ENCODE data around the gene DIAPH3. TPM values are rescaled to one million over a fixed set of nuclear protein-coding genes. Genes with fewer than 3 reads are reported as not detected.

The DIAPH3 gene
- polyA plus RNA-seq, 1 of the 3 experiments (the other 2 are of a cell fraction), result 5.4 TPM

DNA sequence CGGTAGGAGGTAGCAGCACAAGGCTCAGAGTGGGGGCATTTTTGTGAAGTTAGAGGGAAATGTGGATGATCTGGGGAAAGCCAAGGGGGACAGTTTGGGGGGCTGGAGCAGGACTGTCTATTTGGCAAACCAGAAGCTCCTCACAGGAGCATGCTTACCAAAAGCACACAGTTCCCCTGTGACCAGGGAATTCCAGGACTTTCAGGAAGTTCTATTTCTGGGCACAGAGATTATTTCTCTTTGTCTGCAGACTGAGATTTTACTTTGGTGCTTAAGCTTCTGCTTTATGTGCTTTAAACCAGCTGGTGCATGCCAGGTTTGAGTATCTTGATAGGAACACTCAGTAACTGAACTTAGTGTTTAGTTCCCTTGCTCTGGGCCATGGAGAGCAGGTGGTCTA, 525.3 kb downstream of the DIAPH3 start:
- TF ChIP-seq RCOR1 (IDR thresholded peaks at IDR 0.05; ENCODE audit: low read length) (no peak), GATA2 (CRISPR knock-in tag; IDR thresholded peaks at IDR 0.05) (no peak), FOXM1 (IDR thresholded peaks at IDR 0.05; ENCODE audit: low read depth) (no peak), TCF12 (IDR thresholded peaks at IDR 0.05) (no peak), JUND (IDR thresholded peaks at IDR 0.05) (no peak), CHD2 (IDR thresholded peaks at IDR 0.05; ENCODE audit: low read length, partially characterized antibody) (no peak), TAF1 (IDR thresholded peaks at IDR 0.05; ENCODE audit: borderline replicate concordance, low read depth, low read length) (no peak), MXI1 (IDR thresholded peaks at IDR 0.05; ENCODE audit: low read depth, low read length) (no peak), NFIC (IDR thresholded peaks at IDR 0.05; ENCODE audit: borderline replicate concordance) (no peak), SMC3 (IDR thresholded peaks at IDR 0.05; ENCODE audit: low read depth, low read length) (no peak), EP300 (IDR thresholded peaks at IDR 0.05; ENCODE audit: borderline replicate concordance in 1 of 2, low read depth in 1 of 2, low read length in 1 of 2) (no peak)
- TF ChIP-seq, protein P1, sequence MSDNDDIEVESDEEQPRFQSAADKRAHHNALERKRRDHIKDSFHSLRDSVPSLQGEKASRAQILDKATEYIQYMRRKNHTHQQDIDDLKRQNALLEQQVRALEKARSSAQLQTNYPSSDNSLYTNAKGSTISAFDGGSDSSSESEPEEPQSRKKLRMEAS (IDR thresholded peaks at IDR 0.05; ENCODE audit: low read depth), result no peak
- TF ChIP-seq, protein P2, sequence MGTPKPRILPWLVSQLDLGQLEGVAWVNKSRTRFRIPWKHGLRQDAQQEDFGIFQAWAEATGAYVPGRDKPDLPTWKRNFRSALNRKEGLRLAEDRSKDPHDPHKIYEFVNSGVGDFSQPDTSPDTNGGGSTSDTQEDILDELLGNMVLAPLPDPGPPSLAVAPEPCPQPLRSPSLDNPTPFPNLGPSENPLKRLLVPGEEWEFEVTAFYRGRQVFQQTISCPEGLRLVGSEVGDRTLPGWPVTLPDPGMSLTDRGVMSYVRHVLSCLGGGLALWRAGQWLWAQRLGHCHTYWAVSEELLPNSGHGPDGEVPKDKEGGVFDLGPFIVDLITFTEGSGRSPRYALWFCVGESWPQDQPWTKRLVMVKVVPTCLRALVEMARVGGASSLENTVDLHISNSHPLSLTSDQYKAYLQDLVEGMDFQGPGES (IDR thresholded peaks at IDR 0.05; ENCODE audit: low read depth, low read length), result no peak
- TF ChIP-seq, protein P3, sequence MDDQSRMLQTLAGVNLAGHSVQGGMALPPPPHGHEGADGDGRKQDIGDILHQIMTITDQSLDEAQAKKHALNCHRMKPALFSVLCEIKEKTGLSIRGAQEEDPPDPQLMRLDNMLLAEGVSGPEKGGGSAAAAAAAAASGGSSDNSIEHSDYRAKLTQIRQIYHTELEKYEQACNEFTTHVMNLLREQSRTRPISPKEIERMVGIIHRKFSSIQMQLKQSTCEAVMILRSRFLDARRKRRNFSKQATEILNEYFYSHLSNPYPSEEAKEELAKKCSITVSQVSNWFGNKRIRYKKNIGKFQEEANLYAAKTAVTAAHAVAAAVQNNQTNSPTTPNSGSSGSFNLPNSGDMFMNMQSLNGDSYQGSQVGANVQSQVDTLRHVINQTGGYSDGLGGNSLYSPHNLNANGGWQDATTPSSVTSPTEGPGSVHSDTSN (IDR thresholded peaks at IDR 0.05), result no peak
- POLR2A ChIA-PET, result no interaction called here
- Histone ChIP-seq H3K9me3 (no peaks in the 10 kb centered on the region), H3K27ac (ENCODE audit: low read depth in 2 of 2, low read length in 1 of 2) (no peak overlapping the region), H3K27me3 (ENCODE audit: insufficient read depth) (no peaks in the 10 kb centered on the region), H3K79me2 (ENCODE audit: insufficient read depth) (no peaks in the 10 kb centered on the region), H3K9ac (no peak overlapping the region), H3F3A (replicated peaks; ENCODE audit: insufficient read depth) (no peaks in the 10 kb centered on the region), H3K4me3 (ENCODE audit: low read depth in 2 of 2, low read length in 1 of 2) (no peak overlapping the region), H3K4me2 (no peak overlapping the region), H2AFZ (ENCODE audit: low read depth) (no peak overlapping the region), H3K36me3 (replicated peaks in 1 of 2; ENCODE audit: control insufficient read depth in 1 of 2, insufficient read depth in 2 of 2, low read length in 1 of 2) (no peaks in the 10 kb centered on the region), H4K20me1 (ENCODE audit: insufficient read depth) (no peaks in the 10 kb centered on the region), H3K4me1 (ENCODE audit: control insufficient read depth in 1 of 2, insufficient read depth in 2 of 2, low read depth in 1 of 2, low read length in 1 of 2) (peaks cover 0 to 23% of the 10 kb centered on the region in 2 experiments; a peak in 3 of 4 replicates), H3K9me2 (no peaks in the 10 kb centered on the region)
- WGBS (ENCODE audit: low lambda C conversion rate), result 71% methylated on average over 1 of the region's 1 CpG
- DNase-seq, result no peak
- CTCF ChIA-PET, result interaction anchor here (1.5 to 2.0 kb wide), 2 partner anchors 22 to 40 kb away, joined by 4 read pairs; no protein-coding TSS in a partner anchor

DNA sequence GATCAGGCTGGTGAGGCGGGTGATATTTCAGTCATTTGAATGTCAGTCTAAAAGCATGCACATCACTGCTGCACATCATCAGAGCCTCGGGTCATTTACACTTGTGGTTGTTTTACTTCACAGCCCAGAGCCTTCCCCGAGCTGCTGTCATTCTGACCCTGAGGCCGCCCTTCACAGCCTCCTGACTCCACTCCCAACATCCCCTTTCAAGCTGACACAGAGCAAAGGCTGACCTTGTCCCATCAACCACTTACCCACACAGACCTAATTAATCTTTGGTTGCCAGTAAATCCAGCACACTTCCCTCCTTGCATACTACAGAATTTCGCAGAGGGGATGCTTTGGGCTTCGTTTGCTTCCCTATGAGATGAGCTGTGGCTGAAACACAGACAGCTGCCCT, 528.1 kb downstream of the DIAPH3 start:
- Histone ChIP-seq H3K9ac (no peak overlapping the region), H4K20me1 (ENCODE audit: insufficient read depth) (no peaks in the 10 kb centered on the region), H2AFZ (ENCODE audit: low read depth) (no peak overlapping the region), H3K4me3 (ENCODE audit: low read depth in 2 of 2, low read length in 1 of 2) (no peak overlapping the region), H3K9me3 (no peaks in the 10 kb centered on the region), H3K4me1 (ENCODE audit: control insufficient read depth in 1 of 2, insufficient read depth in 2 of 2, low read depth in 1 of 2, low read length in 1 of 2) (peaks cover 0 to 10% of the 10 kb centered on the region in 2 experiments; a peak in 2 of 4 replicates), H3K36me3 (replicated peaks in 1 of 2; ENCODE audit: control insufficient read depth in 1 of 2, insufficient read depth in 2 of 2, low read length in 1 of 2) (no peaks in the 10 kb centered on the region), H3K27me3 (ENCODE audit: insufficient read depth) (no peaks in the 10 kb centered on the region), H3F3A (replicated peaks; ENCODE audit: insufficient read depth) (no peaks in the 10 kb centered on the region), H3K79me2 (ENCODE audit: insufficient read depth) (no peaks in the 10 kb centered on the region), H3K9me2 (no peaks in the 10 kb centered on the region), H3K4me2 (no peak overlapping the region), H3K27ac (ENCODE audit: low read depth in 2 of 2, low read length in 1 of 2) (no peak overlapping the region)
- DNase-seq, result no peak
- ChIA-PET CTCF (no interaction called here), POLR2A (no interaction called here)
- 44% methylated on average over 5 of the region's 6 CpGs for WGBS (ENCODE audit: low lambda C conversion rate)
- no peak for TF ChIP-seq JUND (IDR thresholded peaks at IDR 0.05)
- no peak for TF ChIP-seq RAD21 (IDR thresholded peaks at IDR 0.05; ENCODE audit: low read length)
- TF ChIP-seq SMC3 (IDR thresholded peaks at IDR 0.05; ENCODE audit: low read depth, low read length), result no peak
- TF ChIP-seq POLR2AphosphoS5 (IDR thresholded peaks at IDR 0.05; ENCODE audit: low read depth, low read length), result no peak
- TF ChIP-seq, protein P4, sequence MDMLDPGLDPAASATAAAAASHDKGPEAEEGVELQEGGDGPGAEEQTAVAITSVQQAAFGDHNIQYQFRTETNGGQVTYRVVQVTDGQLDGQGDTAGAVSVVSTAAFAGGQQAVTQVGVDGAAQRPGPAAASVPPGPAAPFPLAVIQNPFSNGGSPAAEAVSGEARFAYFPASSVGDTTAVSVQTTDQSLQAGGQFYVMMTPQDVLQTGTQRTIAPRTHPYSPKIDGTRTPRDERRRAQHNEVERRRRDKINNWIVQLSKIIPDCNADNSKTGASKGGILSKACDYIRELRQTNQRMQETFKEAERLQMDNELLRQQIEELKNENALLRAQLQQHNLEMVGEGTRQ (IDR thresholded peaks at IDR 0.05; ENCODE audit: borderline replicate concordance, low read depth, low read length), result no peak
- TF ChIP-seq, protein P1 (IDR thresholded peaks at IDR 0.05; ENCODE audit: low read depth), result no peak
- TF ChIP-seq, protein P5, sequence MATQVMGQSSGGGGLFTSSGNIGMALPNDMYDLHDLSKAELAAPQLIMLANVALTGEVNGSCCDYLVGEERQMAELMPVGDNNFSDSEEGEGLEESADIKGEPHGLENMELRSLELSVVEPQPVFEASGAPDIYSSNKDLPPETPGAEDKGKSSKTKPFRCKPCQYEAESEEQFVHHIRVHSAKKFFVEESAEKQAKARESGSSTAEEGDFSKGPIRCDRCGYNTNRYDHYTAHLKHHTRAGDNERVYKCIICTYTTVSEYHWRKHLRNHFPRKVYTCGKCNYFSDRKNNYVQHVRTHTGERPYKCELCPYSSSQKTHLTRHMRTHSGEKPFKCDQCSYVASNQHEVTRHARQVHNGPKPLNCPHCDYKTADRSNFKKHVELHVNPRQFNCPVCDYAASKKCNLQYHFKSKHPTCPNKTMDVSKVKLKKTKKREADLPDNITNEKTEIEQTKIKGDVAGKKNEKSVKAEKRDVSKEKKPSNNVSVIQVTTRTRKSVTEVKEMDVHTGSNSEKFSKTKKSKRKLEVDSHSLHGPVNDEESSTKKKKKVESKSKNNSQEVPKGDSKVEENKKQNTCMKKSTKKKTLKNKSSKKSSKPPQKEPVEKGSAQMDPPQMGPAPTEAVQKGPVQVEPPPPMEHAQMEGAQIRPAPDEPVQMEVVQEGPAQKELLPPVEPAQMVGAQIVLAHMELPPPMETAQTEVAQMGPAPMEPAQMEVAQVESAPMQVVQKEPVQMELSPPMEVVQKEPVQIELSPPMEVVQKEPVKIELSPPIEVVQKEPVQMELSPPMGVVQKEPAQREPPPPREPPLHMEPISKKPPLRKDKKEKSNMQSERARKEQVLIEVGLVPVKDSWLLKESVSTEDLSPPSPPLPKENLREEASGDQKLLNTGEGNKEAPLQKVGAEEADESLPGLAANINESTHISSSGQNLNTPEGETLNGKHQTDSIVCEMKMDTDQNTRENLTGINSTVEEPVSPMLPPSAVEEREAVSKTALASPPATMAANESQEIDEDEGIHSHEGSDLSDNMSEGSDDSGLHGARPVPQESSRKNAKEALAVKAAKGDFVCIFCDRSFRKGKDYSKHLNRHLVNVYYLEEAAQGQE (IDR thresholded peaks at IDR 0.05; ENCODE audit: low read depth, low read length), result no peak
- TF ChIP-seq RFX5 (IDR thresholded peaks at IDR 0.05; ENCODE audit: low read length), result no peak
- TF ChIP-seq RXRA (IDR thresholded peaks at IDR 0.05; ENCODE audit: borderline replicate concordance, low read depth), result no peak

Data from SK-N-SH (cell line).